K562 (cell line): ENCODE measurements around the gene CNDP1. TPM values are rescaled to one million over a fixed set of nuclear protein-coding genes. Genes with fewer than 3 reads are reported as not detected.

ENCODE experiments used
- ARID2 ChIP-seq: fragments of 450-650 bp; IDR thresholded peaks from 2 replicates; pipeline ENCODE4 v1.6.1; 2017; ENCODE audit warnings: antibody characterized with exemption, mild to moderate bottlenecking
- CAMTA2 ChIP-seq: fragments of 250-450 bp; sonication (Bioruptor Pico); conservative IDR thresholded peaks from 2 replicates; pipeline ENCODE4 v1.5.1; 2022
- CBFA2T2 ChIP-seq: fragments of 450-650 bp; conservative IDR thresholded peaks from 2 replicates; pipeline ENCODE4 v1.6.1; 2017; ENCODE audit warnings: mild to moderate bottlenecking
- CTCFL ChIP-seq: IDR thresholded peaks from 2 replicates; pipeline ENCODE4 v1.6.1; 2011; ENCODE audit warnings: borderline replicate concordance, low read depth, mild to moderate bottlenecking, moderate library complexity, low read length; ENCODE audit not compliant: insufficient read depth, poor library complexity, severe bottlenecking
- FIP1L1 ChIP-seq: fragments of 200-400 bp; formaldehyde crosslinking; IDR thresholded peaks from 2 replicates; pipeline ENCODE4 v1.6.1; 2018; ENCODE audit warnings: mild to moderate bottlenecking, low read depth, low read length; ENCODE audit not compliant: poor library complexity, severe bottlenecking
- HMG20B ChIP-seq: fragments of 250-450 bp; sonication (Bioruptor Pico); IDR thresholded peaks from 2 replicates; pipeline ENCODE4 v1.5.0; 2021; ENCODE audit warnings: mild to moderate bottlenecking
- HNRNPH1 ChIP-seq: fragments of 200-400 bp; formaldehyde crosslinking; optimal IDR thresholded peaks from 2 replicates; pipeline ENCODE3; 2017; ENCODE audit warnings: low read depth, mild to moderate bottlenecking, low read length, moderate library complexity
- LCOR ChIP-seq: sonication (generic); formaldehyde crosslinking; IDR thresholded peaks from 2 replicates; pipeline ENCODE4 v1.8.0; 2022; ENCODE audit warnings: mild to moderate bottlenecking, missing genetic modification reagents
- MAX ChIP-seq: sonication (generic); formaldehyde crosslinking; IDR thresholded peaks from 2 replicates; pipeline ENCODE4 v1.9.0; 2022; ENCODE audit warnings: mild to moderate bottlenecking, missing genetic modification reagents
- MEF2A ChIP-seq: IDR thresholded peaks from 2 replicates; pipeline ENCODE4 v1.6.1; 2011; ENCODE audit warnings: low read depth, mild to moderate bottlenecking, low read length, moderate library complexity; ENCODE audit not compliant: control insufficient read depth
- NFRKB ChIP-seq: fragments of 450-650 bp; IDR thresholded peaks from 2 replicates; pipeline ENCODE4 v1.6.1; 2016; ENCODE audit warnings: low read depth
- RBM39 ChIP-seq: fragments of 200-400 bp; formaldehyde crosslinking; optimal IDR thresholded peaks from 2 replicates; pipeline ENCODE3; 2018; ENCODE audit warnings: low read depth, low read length
- SAP30 ChIP-seq: fragments of 200-600 bp; sonication (generic); IDR thresholded peaks from 2 replicates; pipeline ENCODE4 v1.6.1; 2012; ENCODE audit warnings: borderline replicate concordance, low read depth, mild to moderate bottlenecking, moderate library complexity, low read length, control low read depth, inconsistent platforms; ENCODE audit not compliant: insufficient read depth, poor library complexity, severe bottlenecking
- SMARCC2 ChIP-seq: fragments of 450-650 bp; IDR thresholded peaks from 2 replicates; pipeline ENCODE4 v1.6.1; 2017; ENCODE audit warnings: antibody characterized with exemption, moderate library complexity, mild to moderate bottlenecking, low read depth
- SP1 ChIP-seq: sonication (generic); formaldehyde crosslinking; IDR thresholded peaks from 2 replicates; pipeline ENCODE4 v1.8.1; 2022; ENCODE audit warnings: mild to moderate bottlenecking, missing genetic modification reagents
- SREBF2 ChIP-seq: sonication (generic); formaldehyde crosslinking; IDR thresholded peaks from 2 replicates; pipeline ENCODE4 v1.4.0; 2020; ENCODE audit warnings: mild to moderate bottlenecking, missing genetic modification reagents
- TCF15 ChIP-seq: fragments of 250-450 bp; sonication (Bioruptor Pico); IDR thresholded peaks from 2 replicates; pipeline ENCODE4 v1.8.0; 2022; ENCODE audit warnings: moderate library complexity, mild to moderate bottlenecking, inconsistent platforms
- TCF7 ChIP-seq: sonication (generic); IDR thresholded peaks from 2 replicates; pipeline ENCODE4 v1.6.1; 2016; ENCODE audit warnings: antibody characterized with exemption, borderline replicate concordance
- ZBTB12 ChIP-seq: fragments of 250-450 bp; sonication (Bioruptor Pico); IDR thresholded peaks from 2 replicates; pipeline ENCODE4 v1.4.0; 2020
- ZNF143 ChIP-seq: sonication (generic); formaldehyde crosslinking; IDR thresholded peaks from 2 replicates; pipeline ENCODE4 v1.9.0; 2022; ENCODE audit warnings: mild to moderate bottlenecking, missing genetic modification reagents
- ZNF583 ChIP-seq: fragments of 250-450 bp; sonication (Bioruptor Pico); IDR thresholded peaks from 2 replicates; pipeline ENCODE4 v1.4.0; 2020
- ZNF639 ChIP-seq, 2 experiments: fragments of 200-800 bp in 1 of 2; sonication (Bioruptor generic) in 1 of 2; sonication (generic) in 1 of 2; formaldehyde crosslinking in 1 of 2; IDR thresholded peaks in 1 of 2; conservative IDR thresholded peaks in 1 of 2; 2 replicates each; pipeline versions ENCODE4 v1.5.0 to v1.6.1; 2016 to 2020; ENCODE audit warnings: missing compliant biosample characterization in 1 of 2, missing genetic modification characterization in 1 of 2, missing genetic modification reagents in 1 of 2
- ZNF77 ChIP-seq: fragments of 250-450 bp; sonication (Bioruptor Pico); IDR thresholded peaks from 2 replicates; pipeline ENCODE4 v1.5.0; 2020
- polyA plus RNA-seq, 8 experiments: library from polyadenylated mRNA; depleted of rRNA in 4 of 8; stranded (reverse) in 5 of 8; unstranded in 3 of 8; fragments of >200 nt; fragmentation: Nextera tagmentation in 2 of 8; fragmentation: Illumina TruSeq in 1 of 8; extraction: Ambion mirVana in 2 of 8; extraction: Trizol in 1 of 8; gene quantifications; 2 replicates each; pipeline versions ENCODE4 v1.2.1 to v1.2.3, GENCODE V29; 2011 to 2014; ENCODE audit warnings: inconsistent platforms in 1 of 8, missing spikeins in 1 of 8
- total RNA-seq, 7 experiments: library from RNA; depleted of rRNA in 6 of 7; stranded (reverse); fragments of >200 nt in 6 of 7; fragmentation: Illumina TruSeq in 2 of 7; extraction: Trizol in 2 of 7; gene quantifications; 2 replicates each; pipeline versions ENCODE4 v1.2.1 to v1.2.3, GENCODE V29; 2011 to 2021; ENCODE audit warnings: low replicate concordance in 1 of 7

The CNDP1 gene
- total and polyA plus RNA-seq, 9 of the 15 experiments (the other 6 are each of a cell fraction or from before 2014, with no cell fraction given), result not detected

GRCh38 chr18:74495581-74496507 lies 38.5 kb upstream of the CNDP1 start, which contains the start of gene CNDP2 (continued):
- TF ChIP-seq ZNF583 (CRISPR knock-in tag) (no peak), ZBTB12 (CRISPR knock-in tag) (peak; percentile 54; the same call in 1 of the 2 replicates), HNRNPH1 (no peak), SP1 (CRISPR knock-in tag) (peak; percentile 93), ARID2 (no peak), SREBF2 (no peak), FIP1L1 (no peak), ZNF143 (CRISPR knock-in tag) (no peak), MAX (peak; percentile 93), ZNF639 (CRISPR knock-in tag; conservative IDR thresholded peaks at IDR 0.05 in 1 of 2, IDR thresholded peaks at IDR 0.05 in 1 of 2) (no peak; a peak in 1 of 4 replicates), CBFA2T2 (peak; percentile 39), ZNF77 (no peak), NFRKB (no peak), HMG20B (no peak), SAP30 (peak; percentile 76), CAMTA2 (no peak), CTCFL (no peak), LCOR (0 out of 2 replicates have a peak, but pooled peaks have one; percentile 60), SMARCC2 (no peak), TCF7 (no peak), RBM39 (no peak), MEF2A (no peak), TCF15 (CRISPR knock-in tag) (no peak)
